K562 (cell line): ENCODE results near the gene MAU2. TPM values are rescaled to one million over a fixed set of nuclear protein-coding genes. Genes with fewer than 3 reads are reported as not detected.

Source experiments
- CBFA2T2 ChIP-seq: fragments of 450-650 bp; conservative IDR thresholded peaks from 2 replicates; pipeline ENCODE4 v1.6.1; 2017; ENCODE audit warnings: mild to moderate bottlenecking
- MGA ChIP-seq: fragments of 450-650 bp; IDR thresholded peaks from 2 replicates; pipeline ENCODE4 v1.6.1; 2016; ENCODE audit warnings: mild to moderate bottlenecking, moderate library complexity
- NCOA6 ChIP-seq: fragments of 450-650 bp; IDR thresholded peaks from 2 replicates; pipeline ENCODE4 v1.6.1; 2017; ENCODE audit warnings: mild to moderate bottlenecking
- SAFB ChIP-seq: fragments of 200-400 bp; formaldehyde crosslinking; IDR thresholded peaks from 2 replicates; pipeline ENCODE4 v1.6.1; 2017; ENCODE audit warnings: low read depth, low read length, borderline replicate concordance
- SOX6 ChIP-seq: fragments of 450-650 bp; IDR thresholded peaks from 2 replicates; pipeline ENCODE4 v1.6.1; 2014; ENCODE audit warnings: mild to moderate bottlenecking
- TFAP4 ChIP-seq: sonication (generic); formaldehyde crosslinking; IDR thresholded peaks from 2 replicates; pipeline ENCODE4 v1.8.0; 2022; ENCODE audit warnings: missing genetic modification reagents, mild to moderate bottlenecking, moderate library complexity, borderline replicate concordance
- TOE1 ChIP-seq, 2 experiments: fragments of 450-650 bp in 1 of 2; sonication (generic) in 1 of 2; formaldehyde crosslinking in 1 of 2; IDR thresholded peaks; 2 replicates each; pipeline versions ENCODE4 v1.7.1 to v1.8.0; 2016 to 2022; ENCODE audit warnings: borderline replicate concordance in 2 of 2, mild to moderate bottlenecking in 2 of 2, antibody characterized with exemption in 1 of 2, inconsistent platforms in 1 of 2, low read depth in 1 of 2, missing genetic modification reagents in 1 of 2, moderate library complexity in 1 of 2
- ZKSCAN3 ChIP-seq: fragments of 250-450 bp; sonication (Bioruptor Pico); IDR thresholded peaks from 2 replicates; pipeline ENCODE4 v1.4.0; 2020
- ZNF431 ChIP-seq: sonication (generic); formaldehyde crosslinking; IDR thresholded peaks from 2 replicates; pipeline ENCODE4 v1.8.0; 2022; ENCODE audit warnings: mild to moderate bottlenecking, missing genetic modification reagents
- polyA plus RNA-seq, 8 experiments: library from polyadenylated mRNA; depleted of rRNA in 4 of 8; stranded (reverse) in 5 of 8; unstranded in 3 of 8; fragments of >200 nt; fragmentation: Nextera tagmentation in 2 of 8; fragmentation: Illumina TruSeq in 1 of 8; extraction: Ambion mirVana in 2 of 8; extraction: Trizol in 1 of 8; gene quantifications; 2 replicates each; pipeline versions ENCODE4 v1.2.1 to v1.2.3, GENCODE V29; 2011 to 2014; ENCODE audit warnings: inconsistent platforms in 1 of 8, missing spikeins in 1 of 8
- total RNA-seq, 7 experiments: library from RNA; depleted of rRNA in 6 of 7; stranded (reverse); fragments of >200 nt in 6 of 7; fragmentation: Illumina TruSeq in 2 of 7; extraction: Trizol in 2 of 7; gene quantifications; 2 replicates each; pipeline versions ENCODE4 v1.2.1 to v1.2.3, GENCODE V29; 2011 to 2021; ENCODE audit warnings: low replicate concordance in 1 of 7
- TF ChIP-seq, protein P1 (sequence below): fragments of 250-450 bp; sonication (Bioruptor Pico); IDR thresholded peaks from 2 replicates; pipeline ENCODE4 v1.5.0; 2021; ENCODE audit warnings: mild to moderate bottlenecking, borderline replicate concordance

The MAU2 gene
- total and polyA plus RNA-seq, 9 of the 15 experiments (the other 6 are each of a cell fraction or from before 2014, with no cell fraction given) = 1.2 to 48.1 (median 19.4) TPM

GRCh38 chr19:19404879-19405860, 84.5 kb downstream of the MAU2 start, which contains the start of gene GATAD2A (continued):
- TF ChIP-seq MGA (peak; percentile 98), CBFA2T2 (peak; percentile 16; the same call in 1 of the 2 replicates), SAFB (peak; percentile 100), TOE1 (IDR thresholded peaks at IDR 0.05; ENCODE audit: borderline replicate concordance) (peak; percentile 77; the same call in 1 of the 2 replicates), TOE1 (CRISPR knock-in tag; IDR thresholded peaks at IDR 0.05; ENCODE audit: borderline replicate concordance, low read depth) (no peak), NCOA6 (no peak), ZKSCAN3 (CRISPR knock-in tag) (no peak), TFAP4 (CRISPR knock-in tag) (peak; percentile 100), ZNF431 (CRISPR knock-in tag) (peak; percentile 31; the same call in 1 of the 2 replicates), SOX6 (peak; percentile 77)
- TF ChIP-seq, protein P1, sequence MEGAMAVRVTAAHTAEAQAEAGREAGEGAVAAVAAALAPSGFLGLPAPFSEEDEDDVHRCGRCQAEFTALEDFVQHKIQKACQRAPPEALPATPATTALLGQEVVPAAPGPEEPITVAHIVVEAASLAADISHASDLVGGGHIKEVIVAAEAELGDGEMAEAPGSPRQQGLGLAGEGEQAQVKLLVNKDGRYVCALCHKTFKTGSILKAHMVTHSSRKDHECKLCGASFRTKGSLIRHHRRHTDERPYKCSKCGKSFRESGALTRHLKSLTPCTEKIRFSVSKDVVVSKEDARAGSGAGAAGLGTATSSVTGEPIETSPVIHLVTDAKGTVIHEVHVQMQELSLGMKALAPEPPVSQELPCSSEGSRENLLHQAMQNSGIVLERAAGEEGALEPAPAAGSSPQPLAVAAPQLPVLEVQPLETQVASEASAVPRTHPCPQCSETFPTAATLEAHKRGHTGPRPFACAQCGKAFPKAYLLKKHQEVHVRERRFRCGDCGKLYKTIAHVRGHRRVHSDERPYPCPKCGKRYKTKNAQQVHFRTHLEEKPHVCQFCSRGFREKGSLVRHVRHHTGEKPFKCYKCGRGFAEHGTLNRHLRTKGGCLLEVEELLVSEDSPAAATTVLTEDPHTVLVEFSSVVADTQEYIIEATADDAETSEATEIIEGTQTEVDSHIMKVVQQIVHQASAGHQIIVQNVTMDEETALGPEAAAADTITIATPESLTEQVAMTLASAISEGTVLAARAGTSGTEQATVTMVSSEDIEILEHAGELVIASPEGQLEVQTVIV (CRISPR knock-in tag) = no peak
